Suppressor macrophage treated with lipopolysaccharide for 4 hours (primary cell): Measurements from ENCODE around the gene UGT3A1.
"Not testable (repeated sequence)": the region's sequence is repeated elsewhere in the genome, so short reads cannot be mapped to it uniquely, and the experiment has no call there.

Experiments used
- DNase-seq: peaks from one replicate; pipeline ENCODE4 v3.0.0-alpha.2; 2020

The UGT3A1 gene

GRCh38 chr5:35987776-35988175, 3.4 kb downstream of the UGT3A1 start:
- DNase-seq = no peak

GRCh38 chr5:35979715-35980114, 11.5 kb downstream of the UGT3A1 start:
- peak; percentile 1 for DNase-seq

- DNase-seq = not testable (repeated sequence)
These were observed 14.3 kb downstream of the UGT3A1 start for GRCh38 chr5:35976859-35977258.

GRCh38 chr5:35974570-35974969, 16.6 kb downstream of the UGT3A1 start:
- no peak for DNase-seq

GRCh38 chr5:35971878-35972210, 19.3 kb downstream of the UGT3A1 start:
- DNase-seq = no peak

- DNase-seq = no peak
These were observed 19.9 kb downstream of the UGT3A1 start for GRCh38 chr5:35971186-35971877.

- DNase-seq = peak; percentile 44
These were observed 27.8 kb downstream of the UGT3A1 start for GRCh38 chr5:35963381-35963843.

GRCh38 chr5:35960328-35960727, 30.9 kb downstream of the UGT3A1 start:
- no peak for DNase-seq

- DNase-seq = no peak
These were observed 34.8 kb downstream of the UGT3A1 start for GRCh38 chr5:35956429-35956828.

- DNase-seq = no peak
These were observed 37.0 kb downstream of the UGT3A1 start for GRCh38 chr5:35954175-35954574.

- DNase-seq = no peak
These were observed 44.1 kb downstream of the UGT3A1 start for GRCh38 chr5:35947085-35947484.

GRCh38 chr5:35939639-35940038, 51.6 kb downstream of the UGT3A1 start:
- DNase-seq = no peak

GRCh38 chr5:35938568-35939227, 52.5 kb downstream of the UGT3A1 start, which contains the start of gene CAPSL:
CAPSL (minus strand) TSS chr5:35938622; CDS start chr5:35921120, 17,502 bp downstream.
- no peak for DNase-seq

GRCh38 chr5:35926389-35927051, 64.7 kb downstream of the UGT3A1 start:
- DNase-seq = peak; percentile 79

- peak; percentile 80 for DNase-seq
These were observed 66.1 kb downstream of the UGT3A1 start for GRCh38 chr5:35924950-35925722.

GRCh38 chr5:35924122-35924949, 66.9 kb downstream of the UGT3A1 start:
- DNase-seq = peak; percentile 13

GRCh38 chr5:35922468-35922867, 68.7 kb downstream of the UGT3A1 start:
- DNase-seq = no peak

- DNase-seq = no peak
These were observed 69.3 kb downstream of the UGT3A1 start for GRCh38 chr5:35921930-35922329.

- DNase-seq = no peak
These were observed 70.3 kb downstream of the UGT3A1 start for GRCh38 chr5:35920890-35921289.

GRCh38 chr5:35919191-35919590, 72.0 kb downstream of the UGT3A1 start:
- no peak for DNase-seq

GRCh38 chr5:35908814-35909213, 82.4 kb downstream of the UGT3A1 start:
- DNase-seq = no peak

- DNase-seq = no peak
These were observed 83.0 kb downstream of the UGT3A1 start for GRCh38 chr5:35908228-35908627.
